Esophagus (tissue), 2 donors: ENCODE measurements around the gene MSI2. TPM values are rescaled to one million over a fixed set of nuclear protein-coding genes. Genes with fewer than 3 reads are reported as not detected.

Experiments
- H3K27ac ChIP-seq, 2 donors: one replicate each; pipeline ENCODE4 v1.5.1; 2013; ENCODE audit warnings: low read depth in 2 of 2, mild to moderate bottlenecking in 2 of 2, inconsistent platforms in 1 of 2, low read length in 1 of 2, moderate library complexity in 1 of 2
- H3K27me3 ChIP-seq, 2 donors: one replicate each; pipeline ENCODE4 v1.6.1; 2013; ENCODE audit warnings: low read length in 2 of 2, control low read depth in 1 of 2, mild to moderate bottlenecking in 1 of 2; ENCODE audit not compliant: insufficient read depth in 2 of 2, control insufficient read depth in 1 of 2
- H3K36me3 ChIP-seq, 2 donors: one replicate each; pipeline ENCODE4 v1.6.1; 2013; ENCODE audit warnings: low read length in 1 of 2; ENCODE audit not compliant: control insufficient read depth in 2 of 2, insufficient read depth in 2 of 2
- H3K4me1 ChIP-seq, 2 donors: one replicate each; pipeline ENCODE4 v1.6.1; 2013; ENCODE audit warnings: low read length in 1 of 2; ENCODE audit not compliant: control insufficient read depth in 2 of 2, insufficient read depth in 2 of 2
- H3K4me3 ChIP-seq, 2 donors: one replicate each; pipeline ENCODE4 v1.5.1; 2013; ENCODE audit warnings: low read length in 2 of 2, mild to moderate bottlenecking in 2 of 2, low read depth in 1 of 2, moderate library complexity in 1 of 2
- H3K9me3 ChIP-seq, 2 donors: one replicate each; pipeline ENCODE4 v1.6.1; 2013; ENCODE audit warnings: mild to moderate bottlenecking in 2 of 2, low read depth in 1 of 2, low read length in 1 of 2, moderate library complexity in 1 of 2; ENCODE audit not compliant: control insufficient read depth in 2 of 2, insufficient read depth in 1 of 2
- WGBS, 2 donors: extraction: QIAGEN DNeasy Blood & Tissue Kit; methylation state at CpG; one replicate each; pipeline ENCODE4 v1.1.7; 2013; 5-methylcytosine and 5-hydroxymethylcytosine counted together
- polyA plus RNA-seq, 2 donors: library from polyadenylated mRNA; stranded (reverse); fragments of 200-250 nt; gene quantifications; one replicate each; pipeline ENCODE4 v1.2.3, GENCODE V29; 2013
- donor health status: healthy with polysubstance abuse.
- donor health status: Bipolar disorder and iron deficiency.

The MSI2 gene
- polyA plus RNA-seq, 2 donors = 7.8 to 8.2 TPM

DNA sequence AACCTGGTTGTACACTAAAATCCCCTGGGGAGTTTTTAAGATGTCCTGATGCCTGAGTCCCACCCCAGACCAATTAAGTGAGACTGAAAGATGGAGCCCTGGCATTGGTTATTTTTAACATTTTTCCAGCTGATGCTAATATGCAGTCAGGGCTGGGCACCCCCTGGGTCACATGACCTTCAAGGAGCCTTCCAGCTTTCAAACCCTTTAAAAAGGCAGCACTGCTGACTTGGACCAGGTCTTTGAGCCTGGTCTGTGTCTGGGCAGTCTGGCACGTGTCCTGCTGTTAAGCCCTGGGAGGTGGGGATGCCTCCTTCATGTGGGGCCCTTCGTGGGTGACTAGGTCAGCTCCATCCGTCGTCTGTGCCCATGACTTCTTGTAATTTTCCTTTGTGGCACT lies 286.2 kb downstream of the MSI2 start:
- no peak overlapping the region for H3K4me3 ChIP-seq
- WGBS, 2 donors = 94% methylated on average over 4 of the region's 4 CpGs
- no peak overlapping the region for H3K27ac ChIP-seq
- no peaks in the 10 kb centered on the region for H3K27me3 ChIP-seq
- H3K36me3 ChIP-seq = no peaks in the 10 kb centered on the region
- no peaks in the 10 kb centered on the region for H3K9me3 ChIP-seq
- H3K4me1 ChIP-seq = no peaks in the 10 kb centered on the region

DNA sequence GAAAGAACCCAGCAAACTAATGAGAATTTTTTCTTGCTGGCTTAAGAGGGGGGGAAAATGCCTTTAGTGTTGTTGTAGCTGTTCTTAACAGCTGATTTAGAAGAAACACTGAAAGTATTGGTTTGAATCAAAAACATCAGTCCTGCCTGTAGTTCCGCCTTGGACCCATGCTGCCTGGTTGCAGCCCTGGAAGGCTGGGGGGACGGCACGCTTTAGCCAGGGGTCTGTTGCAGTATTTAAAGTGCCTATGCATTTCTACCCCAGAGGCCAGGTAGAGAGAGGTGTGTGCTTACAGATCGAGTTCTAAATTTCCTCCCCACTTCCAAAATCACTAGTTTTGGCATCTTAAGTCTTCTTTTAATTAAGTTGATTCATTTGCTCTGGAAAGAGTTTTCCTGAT lies 286.9 kb downstream of the MSI2 start:
- Histone ChIP-seq H3K27ac (no peak overlapping the region), H3K4me1 (no peaks in the 10 kb centered on the region)
- 93 to 94% methylated on average over 4 of the region's 4 CpGs for WGBS, 2 donors

DNA sequence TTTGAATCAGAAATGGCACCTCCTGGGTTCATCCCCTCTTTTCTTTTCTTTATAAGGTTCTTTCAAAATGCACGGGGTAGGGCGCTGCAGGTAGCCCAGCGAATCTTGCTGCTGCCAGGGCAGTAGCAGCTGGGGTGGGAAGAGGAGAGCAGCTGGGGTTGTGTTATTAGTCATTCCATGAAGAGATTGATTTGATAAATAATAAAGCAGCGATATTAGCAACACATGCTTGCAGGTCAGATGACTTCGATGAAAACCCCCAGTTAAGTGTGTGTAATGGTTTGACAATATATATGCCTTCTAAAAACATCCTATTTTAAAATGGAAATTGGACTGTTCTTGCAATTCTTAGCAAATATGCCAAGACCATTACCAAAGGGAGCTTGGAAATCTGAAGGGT lies 288.1 kb downstream of the MSI2 start:
- 84% methylated on average over 5 of the region's 5 CpGs for WGBS, 2 donors
- H3K36me3 ChIP-seq = no peaks in the 10 kb centered on the region

More for the DNA sequence above, 286.9 kb downstream of the MSI2 start:
- Histone ChIP-seq H3K4me3 (no peak overlapping the region), H3K9me3 (no peaks in the 10 kb centered on the region), H3K36me3 (no peaks in the 10 kb centered on the region), H3K27me3 (no peaks in the 10 kb centered on the region)

DNA sequence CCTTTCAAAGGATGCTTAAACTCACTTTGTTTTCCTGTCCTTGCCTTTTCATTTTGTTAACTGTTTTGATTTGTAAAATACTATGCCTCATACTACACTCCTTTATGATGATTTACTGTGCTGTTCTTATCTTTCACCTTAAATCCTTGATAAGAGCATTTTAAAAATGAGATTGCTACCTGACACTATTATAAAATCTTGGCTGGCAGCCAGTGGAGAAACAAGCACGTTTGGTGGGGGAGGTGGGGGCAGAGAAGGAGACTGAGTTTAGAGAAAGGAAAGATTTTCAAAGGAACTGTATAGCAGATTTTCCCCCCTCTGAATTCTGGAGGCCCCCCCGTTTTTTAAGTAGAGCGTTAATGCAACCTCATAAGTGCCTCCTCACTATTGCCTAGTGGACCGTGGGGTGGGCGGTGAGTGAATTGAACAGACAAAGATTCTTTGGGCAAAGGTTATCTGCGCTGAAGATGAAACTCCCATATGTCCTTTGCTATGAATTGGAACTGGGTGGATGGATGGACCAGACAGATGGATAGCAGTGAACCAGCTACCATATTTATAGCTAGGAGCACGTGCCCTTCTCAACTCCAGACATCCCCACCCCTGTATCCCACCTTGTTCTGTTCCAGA lies 288.6 kb downstream of the MSI2 start:
- Histone ChIP-seq H3K27me3 (no peaks in the 10 kb centered on the region), H3K9me3 (no peaks in the 10 kb centered on the region), H3K36me3 (no peaks in the 10 kb centered on the region), H3K4me1 (no peaks in the 10 kb centered on the region), H3K27ac (no peak overlapping the region), H3K4me3 (no peak overlapping the region)
- WGBS, 2 donors = 79 to 83% methylated on average over 7 of the region's 7 CpGs

More for the DNA sequence above, 288.1 kb downstream of the MSI2 start:
- Histone ChIP-seq H3K9me3 (no peaks in the 10 kb centered on the region), H3K4me1 (no peaks in the 10 kb centered on the region), H3K4me3 (no peak overlapping the region), H3K27me3 (no peaks in the 10 kb centered on the region), H3K27ac (no peak overlapping the region)

DNA sequence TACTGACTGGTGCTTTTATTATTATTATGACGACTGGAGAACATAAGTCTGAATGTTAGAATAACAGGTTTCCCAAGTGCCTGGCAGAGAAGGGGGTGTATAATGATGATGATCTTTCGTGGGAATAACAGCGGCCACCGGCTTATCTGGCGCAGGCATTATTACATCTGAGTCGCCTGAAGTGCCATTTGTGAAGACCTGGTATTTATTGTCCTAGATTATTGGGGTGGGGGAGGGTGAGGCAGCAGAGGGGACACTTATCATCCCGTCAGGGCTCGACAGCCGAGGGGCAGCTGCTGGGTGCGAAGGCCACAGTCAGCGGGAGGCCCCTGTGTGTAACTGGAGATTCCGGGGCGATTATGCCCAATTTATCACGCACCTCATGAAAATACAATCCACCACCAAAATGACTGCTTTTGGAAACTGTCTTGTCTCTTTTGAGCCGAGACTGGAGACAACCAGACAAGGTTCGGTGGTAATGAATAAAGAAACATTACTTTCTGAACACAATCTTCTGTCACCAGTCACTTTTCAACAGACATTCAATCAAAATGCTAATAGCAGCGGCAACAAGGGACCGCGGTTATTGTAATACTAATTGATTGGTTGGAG lies 289.5 kb downstream of the MSI2 start:
- Histone ChIP-seq H3K27ac (no peak overlapping the region), H3K27me3 (no peaks in the 10 kb centered on the region), H3K36me3 (no peaks in the 10 kb centered on the region), H3K9me3 (no peaks in the 10 kb centered on the region), H3K4me3 (no peak overlapping the region), H3K4me1 (no peaks in the 10 kb centered on the region)
- WGBS, 2 donors = 85 to 95% methylated on average over 19 of the region's 19 CpGs

DNA sequence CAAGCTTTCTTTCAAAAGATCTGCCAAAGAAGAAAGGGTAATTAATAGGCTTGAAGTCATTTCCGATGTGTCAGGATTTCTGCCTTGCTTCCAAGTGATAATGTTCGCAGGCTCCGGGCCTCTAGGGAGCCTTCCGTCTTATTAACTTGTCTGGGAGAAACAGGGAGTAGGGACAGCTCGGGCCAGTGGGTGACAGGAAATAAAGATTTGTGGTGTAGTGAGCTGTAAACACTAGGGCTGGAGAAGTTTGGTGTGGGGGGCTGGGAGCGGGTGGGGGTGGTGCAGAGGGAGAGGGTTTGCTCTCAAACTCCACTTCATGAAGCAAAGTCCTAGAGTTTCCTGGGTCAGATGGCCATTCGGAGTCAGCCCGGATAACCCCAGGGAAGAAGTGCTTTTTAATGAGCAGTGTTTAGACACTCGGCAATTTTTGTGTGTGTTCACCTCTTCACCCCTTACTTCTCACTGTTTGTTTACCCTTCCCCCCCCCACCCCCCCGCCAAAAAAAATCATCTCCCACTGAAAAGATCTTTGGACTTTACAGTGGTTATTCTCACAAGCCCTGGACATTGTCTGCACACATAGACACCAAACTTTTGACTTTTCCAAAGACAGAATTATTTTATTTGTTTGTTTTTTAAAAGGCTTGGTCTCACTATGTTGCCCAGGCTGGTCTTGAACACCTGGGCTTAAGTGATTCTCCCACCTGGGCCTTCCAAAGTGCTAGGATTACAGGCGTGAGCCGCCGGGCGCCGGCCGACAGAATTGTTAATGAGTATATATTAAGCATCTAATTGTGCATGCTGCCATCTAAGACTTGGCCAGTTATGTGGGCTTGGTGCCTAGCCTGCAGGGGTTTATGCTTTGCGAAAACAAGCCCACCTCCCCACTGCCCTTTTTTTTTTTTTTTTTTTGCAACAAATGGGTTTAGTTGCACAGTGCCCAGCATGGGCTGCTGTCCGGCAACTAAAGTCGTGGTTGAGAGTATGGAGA lies 292.4 kb downstream of the MSI2 start:
- Histone ChIP-seq H3K27me3 (no peaks in the 10 kb centered on the region), H3K27ac (no peak overlapping the region), H3K4me1 (no peaks in the 10 kb centered on the region), H3K4me3 (no peak overlapping the region), H3K9me3 (no peaks in the 10 kb centered on the region), H3K36me3 (no peaks in the 10 kb centered on the region)
- WGBS, 2 donors = 81 to 83% methylated on average over 19 of the region's 19 CpGs

DNA sequence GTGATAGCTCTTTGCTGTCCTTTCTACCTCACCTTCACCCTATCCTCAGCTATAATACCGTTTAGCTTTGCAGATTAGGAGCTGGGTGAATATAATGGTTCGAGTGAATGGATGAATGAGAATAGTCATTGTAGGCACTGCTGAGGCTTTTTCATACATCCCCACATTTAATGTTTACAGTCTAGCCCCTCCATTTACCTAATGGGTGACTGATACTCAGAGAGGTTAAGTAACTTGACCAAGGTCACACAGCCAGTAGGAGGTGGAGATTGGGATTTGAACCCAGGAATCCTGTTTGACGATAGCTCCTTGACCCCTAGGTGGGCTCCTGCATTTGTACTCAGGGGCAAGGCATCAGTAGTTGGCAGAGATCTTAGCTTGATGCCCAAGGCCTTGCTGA lies 293.1 kb downstream of the MSI2 start:
- H3K9me3 ChIP-seq = no peaks in the 10 kb centered on the region
- no peaks in the 10 kb centered on the region for H3K4me1 ChIP-seq
- WGBS, 2 donors = 92% methylated on average over 3 of the region's 3 CpGs
- H3K36me3 ChIP-seq = no peaks in the 10 kb centered on the region
- H3K4me3 ChIP-seq = no peak overlapping the region
- H3K27ac ChIP-seq = no peak overlapping the region
- no peaks in the 10 kb centered on the region for H3K27me3 ChIP-seq

DNA sequence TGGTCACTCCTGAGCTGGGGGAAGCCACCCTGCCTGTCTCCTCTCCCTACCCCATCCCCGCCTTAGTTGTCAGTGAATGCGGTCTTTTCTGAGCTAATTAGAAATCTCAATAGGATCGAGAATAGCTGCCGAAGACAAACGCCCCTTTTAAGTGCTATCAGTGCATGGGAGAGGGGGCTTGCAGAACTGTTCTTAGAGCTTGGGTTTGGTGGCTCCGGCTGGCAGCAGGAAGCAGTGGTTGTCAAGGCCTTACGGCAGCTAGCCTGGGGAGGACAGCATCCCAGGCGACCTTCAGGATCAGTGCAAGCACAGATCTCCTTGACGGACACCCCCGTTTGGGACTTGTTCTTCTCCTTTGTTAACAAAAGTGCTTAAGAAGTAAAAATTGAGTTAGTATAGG lies 293.7 kb downstream of the MSI2 start:
- Histone ChIP-seq H3K4me3 (no peak overlapping the region), H3K27ac (no peak overlapping the region), H3K27me3 (no peaks in the 10 kb centered on the region), H3K9me3 (no peaks in the 10 kb centered on the region), H3K36me3 (no peaks in the 10 kb centered on the region), H3K4me1 (no peaks in the 10 kb centered on the region)
- WGBS, 2 donors = 90 to 93% methylated on average over 10 of the region's 10 CpGs

DNA sequence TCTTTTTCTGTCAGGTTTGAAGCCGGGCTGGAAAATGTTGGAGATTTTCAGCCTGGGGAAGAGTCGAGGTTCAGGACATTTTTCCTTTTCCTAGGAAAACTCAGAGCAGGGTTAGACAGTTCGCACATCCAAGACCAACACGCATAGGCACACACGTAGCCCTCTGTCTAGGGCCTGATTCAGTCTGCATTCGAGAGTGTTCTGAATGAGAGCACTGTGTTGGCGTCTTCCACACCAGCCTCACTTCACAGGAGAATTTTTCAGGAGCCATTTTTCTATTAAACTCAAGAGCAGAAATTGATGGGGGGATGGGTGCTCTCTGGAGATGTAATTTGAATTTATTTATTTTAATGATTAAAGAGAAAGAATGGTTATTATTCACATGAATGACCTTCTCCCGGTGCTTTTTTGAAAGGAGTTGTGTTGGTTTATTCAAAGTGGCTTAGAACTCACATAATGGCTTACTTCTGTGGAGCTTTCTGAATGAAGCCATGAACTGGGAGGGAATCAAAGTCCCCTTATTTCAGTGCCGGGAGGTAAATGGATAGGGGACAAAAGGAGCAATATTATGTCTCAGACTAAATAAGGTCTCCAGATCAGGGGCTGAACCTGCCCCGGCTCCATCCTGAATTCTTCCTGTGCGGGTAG lies 294.5 kb downstream of the MSI2 start:
- Histone ChIP-seq H3K36me3 (no peaks in the 10 kb centered on the region), H3K4me3 (no peak overlapping the region), H3K27ac (no peak overlapping the region), H3K9me3 (no peaks in the 10 kb centered on the region), H3K27me3 (no peaks in the 10 kb centered on the region), H3K4me1 (no peaks in the 10 kb centered on the region)
- 89 to 91% methylated on average over 11 of the region's 11 CpGs for WGBS, 2 donors
